ENCODE data around the gene LYL1. TPM values are rescaled to one million over a fixed set of nuclear protein-coding genes. Genes with fewer than 3 reads are reported as not detected.

LYL1 gene
- total and polyA plus RNA-seq, 2 of the 13 experiments (the other 11 are each of a cell fraction or from before 2014, with no cell fraction given), result 0.75 to 0.92 TPM

DNA sequence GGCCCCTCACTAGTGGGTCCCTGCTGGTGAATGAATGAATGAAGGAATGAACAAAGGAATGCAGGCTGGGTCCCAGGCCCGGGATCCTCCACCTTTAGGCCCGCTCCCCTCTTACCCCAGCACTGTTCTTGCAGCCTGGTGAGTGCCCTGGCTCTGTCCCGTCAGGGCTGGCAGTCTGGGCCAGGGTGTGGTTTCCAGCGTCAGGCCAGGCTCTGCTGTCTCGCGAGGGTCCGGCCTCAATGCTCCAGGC, 317 bp downstream of the LYL1 start (continued):
- TF ChIP-seq, protein P1, sequence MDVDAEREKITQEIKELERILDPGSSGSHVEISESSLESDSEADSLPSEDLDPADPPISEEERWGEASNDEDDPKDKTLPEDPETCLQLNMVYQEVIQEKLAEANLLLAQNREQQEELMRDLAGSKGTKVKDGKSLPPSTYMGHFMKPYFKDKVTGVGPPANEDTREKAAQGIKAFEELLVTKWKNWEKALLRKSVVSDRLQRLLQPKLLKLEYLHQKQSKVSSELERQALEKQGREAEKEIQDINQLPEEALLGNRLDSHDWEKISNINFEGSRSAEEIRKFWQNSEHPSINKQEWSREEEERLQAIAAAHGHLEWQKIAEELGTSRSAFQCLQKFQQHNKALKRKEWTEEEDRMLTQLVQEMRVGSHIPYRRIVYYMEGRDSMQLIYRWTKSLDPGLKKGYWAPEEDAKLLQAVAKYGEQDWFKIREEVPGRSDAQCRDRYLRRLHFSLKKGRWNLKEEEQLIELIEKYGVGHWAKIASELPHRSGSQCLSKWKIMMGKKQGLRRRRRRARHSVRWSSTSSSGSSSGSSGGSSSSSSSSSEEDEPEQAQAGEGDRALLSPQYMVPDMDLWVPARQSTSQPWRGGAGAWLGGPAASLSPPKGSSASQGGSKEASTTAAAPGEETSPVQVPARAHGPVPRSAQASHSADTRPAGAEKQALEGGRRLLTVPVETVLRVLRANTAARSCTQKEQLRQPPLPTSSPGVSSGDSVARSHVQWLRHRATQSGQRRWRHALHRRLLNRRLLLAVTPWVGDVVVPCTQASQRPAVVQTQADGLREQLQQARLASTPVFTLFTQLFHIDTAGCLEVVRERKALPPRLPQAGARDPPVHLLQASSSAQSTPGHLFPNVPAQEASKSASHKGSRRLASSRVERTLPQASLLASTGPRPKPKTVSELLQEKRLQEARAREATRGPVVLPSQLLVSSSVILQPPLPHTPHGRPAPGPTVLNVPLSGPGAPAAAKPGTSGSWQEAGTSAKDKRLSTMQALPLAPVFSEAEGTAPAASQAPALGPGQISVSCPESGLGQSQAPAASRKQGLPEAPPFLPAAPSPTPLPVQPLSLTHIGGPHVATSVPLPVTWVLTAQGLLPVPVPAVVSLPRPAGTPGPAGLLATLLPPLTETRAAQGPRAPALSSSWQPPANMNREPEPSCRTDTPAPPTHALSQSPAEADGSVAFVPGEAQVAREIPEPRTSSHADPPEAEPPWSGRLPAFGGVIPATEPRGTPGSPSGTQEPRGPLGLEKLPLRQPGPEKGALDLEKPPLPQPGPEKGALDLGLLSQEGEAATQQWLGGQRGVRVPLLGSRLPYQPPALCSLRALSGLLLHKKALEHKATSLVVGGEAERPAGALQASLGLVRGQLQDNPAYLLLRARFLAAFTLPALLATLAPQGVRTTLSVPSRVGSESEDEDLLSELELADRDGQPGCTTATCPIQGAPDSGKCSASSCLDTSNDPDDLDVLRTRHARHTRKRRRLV (CRISPR knock-in tag; IDR thresholded peaks at IDR 0.05), result peak; percentile 98
- TF ChIP-seq XRCC5 (optimal IDR thresholded peaks at IDR 0.05; ENCODE audit: low read length), result no peak
- TF ChIP-seq ZSCAN21 (CRISPR knock-in tag; IDR thresholded peaks at IDR 0.05; ENCODE audit: borderline replicate concordance), result 0 out of 2 replicates have a peak, but pooled peaks have one; percentile 22
- TF ChIP-seq, protein P2, sequence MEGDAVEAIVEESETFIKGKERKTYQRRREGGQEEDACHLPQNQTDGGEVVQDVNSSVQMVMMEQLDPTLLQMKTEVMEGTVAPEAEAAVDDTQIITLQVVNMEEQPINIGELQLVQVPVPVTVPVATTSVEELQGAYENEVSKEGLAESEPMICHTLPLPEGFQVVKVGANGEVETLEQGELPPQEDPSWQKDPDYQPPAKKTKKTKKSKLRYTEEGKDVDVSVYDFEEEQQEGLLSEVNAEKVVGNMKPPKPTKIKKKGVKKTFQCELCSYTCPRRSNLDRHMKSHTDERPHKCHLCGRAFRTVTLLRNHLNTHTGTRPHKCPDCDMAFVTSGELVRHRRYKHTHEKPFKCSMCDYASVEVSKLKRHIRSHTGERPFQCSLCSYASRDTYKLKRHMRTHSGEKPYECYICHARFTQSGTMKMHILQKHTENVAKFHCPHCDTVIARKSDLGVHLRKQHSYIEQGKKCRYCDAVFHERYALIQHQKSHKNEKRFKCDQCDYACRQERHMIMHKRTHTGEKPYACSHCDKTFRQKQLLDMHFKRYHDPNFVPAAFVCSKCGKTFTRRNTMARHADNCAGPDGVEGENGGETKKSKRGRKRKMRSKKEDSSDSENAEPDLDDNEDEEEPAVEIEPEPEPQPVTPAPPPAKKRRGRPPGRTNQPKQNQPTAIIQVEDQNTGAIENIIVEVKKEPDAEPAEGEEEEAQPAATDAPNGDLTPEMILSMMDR (CRISPR knock-in tag; IDR thresholded peaks at IDR 0.05), result 0 out of 2 replicates have a peak, but pooled peaks have one; percentile 5
- no peak for TF ChIP-seq ZNF3 (CRISPR knock-in tag; IDR thresholded peaks at IDR 0.05)
- TF ChIP-seq POGZ (CRISPR knock-in tag; IDR thresholded peaks at IDR 0.05), result no peak
- TF ChIP-seq SMAD1 (CRISPR knock-in tag; IDR thresholded peaks at IDR 0.05; ENCODE audit: borderline replicate concordance, low read depth), result no peak
- peak; percentile 4; the same call in 1 of the 2 replicates for TF ChIP-seq TBX3 (IDR thresholded peaks at IDR 0.05; ENCODE audit: borderline replicate concordance)
- peak; percentile 63 for TF ChIP-seq HIVEP1 (CRISPR knock-in tag; IDR thresholded peaks at IDR 0.05)
- TF ChIP-seq NFKB2 (CRISPR knock-in tag; IDR thresholded peaks at IDR 0.05; ENCODE audit: borderline replicate concordance), result peak; percentile 11; the same call in 1 of the 2 replicates
- TF ChIP-seq TP53 (CRISPR knock-in tag; conservative IDR thresholded peaks at IDR 0.05), result no peak
- no peak for TF ChIP-seq ZNF337 (CRISPR knock-in tag; IDR thresholded peaks at IDR 0.05; ENCODE audit: borderline replicate concordance, low read depth)
- peak; percentile 63; the same call in 1 of the 2 replicates for TF ChIP-seq EED (CRISPR knock-in tag; IDR thresholded peaks at IDR 0.05)
- TF ChIP-seq PITX1 (CRISPR knock-in tag; IDR thresholded peaks at IDR 0.05), result 0 out of 2 replicates have a peak, but pooled peaks have one; percentile 25
- TF ChIP-seq GFI1 (CRISPR knock-in tag; IDR thresholded peaks at IDR 0.05; ENCODE audit: borderline replicate concordance), result 0 out of 2 replicates have a peak, but pooled peaks have one; percentile 8
- TF ChIP-seq ZFX (CRISPR knock-in tag; IDR thresholded peaks at IDR 0.05; ENCODE audit: low read depth), result peak; percentile 83
- TF ChIP-seq POLR2A (IDR thresholded peaks at IDR 0.05; ENCODE audit: insufficient read depth in 1 of 2, low read depth in 2 of 2, low read length in 2 of 2), result peak in 1 of 2 experiments; percentile 61; a peak in 2 of 4 replicates
- 0 out of 2 replicates have a peak, but pooled peaks have one; percentile 11 for TF ChIP-seq THAP11 (CRISPR knock-in tag; IDR thresholded peaks at IDR 0.05)
- TF ChIP-seq, protein P3, sequence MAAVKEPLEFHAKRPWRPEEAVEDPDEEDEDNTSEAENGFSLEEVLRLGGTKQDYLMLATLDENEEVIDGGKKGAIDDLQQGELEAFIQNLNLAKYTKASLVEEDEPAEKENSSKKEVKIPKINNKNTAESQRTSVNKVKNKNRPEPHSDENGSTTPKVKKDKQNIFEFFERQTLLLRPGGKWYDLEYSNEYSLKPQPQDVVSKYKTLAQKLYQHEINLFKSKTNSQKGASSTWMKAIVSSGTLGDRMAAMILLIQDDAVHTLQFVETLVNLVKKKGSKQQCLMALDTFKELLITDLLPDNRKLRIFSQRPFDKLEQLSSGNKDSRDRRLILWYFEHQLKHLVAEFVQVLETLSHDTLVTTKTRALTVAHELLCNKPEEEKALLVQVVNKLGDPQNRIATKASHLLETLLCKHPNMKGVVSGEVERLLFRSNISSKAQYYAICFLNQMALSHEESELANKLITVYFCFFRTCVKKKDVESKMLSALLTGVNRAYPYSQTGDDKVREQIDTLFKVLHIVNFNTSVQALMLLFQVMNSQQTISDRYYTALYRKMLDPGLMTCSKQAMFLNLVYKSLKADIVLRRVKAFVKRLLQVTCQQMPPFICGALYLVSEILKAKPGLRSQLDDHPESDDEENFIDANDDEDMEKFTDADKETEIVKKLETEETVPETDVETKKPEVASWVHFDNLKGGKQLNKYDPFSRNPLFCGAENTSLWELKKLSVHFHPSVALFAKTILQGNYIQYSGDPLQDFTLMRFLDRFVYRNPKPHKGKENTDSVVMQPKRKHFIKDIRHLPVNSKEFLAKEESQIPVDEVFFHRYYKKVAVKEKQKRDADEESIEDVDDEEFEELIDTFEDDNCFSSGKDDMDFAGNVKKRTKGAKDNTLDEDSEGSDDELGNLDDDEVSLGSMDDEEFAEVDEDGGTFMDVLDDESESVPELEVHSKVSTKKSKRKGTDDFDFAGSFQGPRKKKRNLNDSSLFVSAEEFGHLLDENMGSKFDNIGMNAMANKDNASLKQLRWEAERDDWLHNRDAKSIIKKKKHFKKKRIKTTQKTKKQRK (IDR thresholded peaks at IDR 0.05; ENCODE audit: low read length), result no peak
- 0 out of 2 replicates have a peak, but pooled peaks have one; percentile 45 for TF ChIP-seq ARID2 (CRISPR knock-in tag; IDR thresholded peaks at IDR 0.05; ENCODE audit: borderline replicate concordance)
- TF ChIP-seq ZBTB7A (CRISPR knock-in tag; IDR thresholded peaks at IDR 0.05), result 0 out of 2 replicates have a peak, but pooled peaks have one; percentile 12
- TF ChIP-seq ZNF772 (CRISPR knock-in tag; IDR thresholded peaks at IDR 0.05), result 0 out of 2 replicates have a peak, but pooled peaks have one; percentile 40
